ENCODE measurements around the gene KBTBD8.

Gene KBTBD8

GRCh38 chr3:67018105-67018788, 20.1 kb downstream of the KBTBD8 start:
- DNase-seq (ENCODE audit: insufficient read length, low spot score), result no peak
- no peak for FAIRE-seq
- TF ChIP-seq CTCF (IDR thresholded peaks at IDR 0.05; ENCODE audit: insufficient read depth, missing control alignments), result no peak

- FAIRE-seq (no peak), DNase-seq (ENCODE audit: insufficient read length, low spot score) (no peak)
- no peak for TF ChIP-seq CTCF (IDR thresholded peaks at IDR 0.05; ENCODE audit: insufficient read depth, missing control alignments)
Measured at GRCh38 chr3:67018789-67019526, 20.9 kb downstream of the KBTBD8 start.

- no peak for FAIRE-seq
- no peak for DNase-seq (ENCODE audit: insufficient read length, low spot score)
- TF ChIP-seq CTCF (IDR thresholded peaks at IDR 0.05; ENCODE audit: insufficient read depth, missing control alignments), result no peak
Measured at GRCh38 chr3:67028001-67028784, 30.1 kb downstream of the KBTBD8 start.

- FAIRE-seq (no peak), DNase-seq (ENCODE audit: insufficient read length, low spot score) (no peak)
- no peak for TF ChIP-seq CTCF (IDR thresholded peaks at IDR 0.05; ENCODE audit: insufficient read depth, missing control alignments)
Measured at GRCh38 chr3:67030785-67031740, 33.0 kb downstream of the KBTBD8 start.

- no peak for TF ChIP-seq CTCF (IDR thresholded peaks at IDR 0.05; ENCODE audit: insufficient read depth, missing control alignments)
- FAIRE-seq, result no peak
- no peak for DNase-seq (ENCODE audit: insufficient read length, low spot score)
Measured at GRCh38 chr3:67031986-67032385, 33.9 kb downstream of the KBTBD8 start.

GRCh38 chr3:67033079-67033478, 35.0 kb downstream of the KBTBD8 start:
- TF ChIP-seq CTCF (IDR thresholded peaks at IDR 0.05; ENCODE audit: insufficient read depth, missing control alignments), result no peak
- DNase-seq (ENCODE audit: insufficient read length, low spot score) (no peak), FAIRE-seq (no peak)
